ENCODE data around the gene USP43. TPM values are rescaled to one million over a fixed set of nuclear protein-coding genes. Genes with fewer than 3 reads are reported as not detected.

USP43 gene
- total and polyA plus RNA-seq, 8 donors: 2.9 to 6.2 (median 4.1) TPM

DNA sequence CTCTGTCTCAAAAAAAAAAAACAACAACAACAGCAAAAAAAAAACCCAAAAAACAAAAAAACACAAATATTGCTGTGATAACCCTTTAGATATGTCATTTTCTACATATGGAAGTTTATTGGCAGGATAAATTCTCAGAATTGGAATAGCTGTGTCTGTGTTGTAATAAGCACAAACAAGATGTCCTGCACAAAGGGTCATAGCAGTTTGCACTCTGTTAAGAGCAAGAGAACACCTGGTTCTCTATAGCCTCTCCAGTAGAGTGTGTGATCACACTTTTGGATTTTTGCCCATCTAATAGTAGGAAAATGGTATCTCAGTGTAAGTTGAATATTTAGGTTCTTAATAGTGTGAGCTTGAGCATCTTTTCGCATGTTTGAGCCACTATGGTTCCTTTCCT lies 60.4 kb downstream of the USP43 start:
- Histone ChIP-seq H3K4me1 (no peaks in the 10 kb centered on the region), H3K27me3 (no peaks in the 10 kb centered on the region), H3K9me3 (no peaks in the 10 kb centered on the region), H3K27ac (no peak overlapping the region), H3K4me3 (no peak overlapping the region), H3K36me3 (peaks cover 0 to 4% of the 10 kb centered on the region in 2 donors)
- TF ChIP-seq, protein P1, sequence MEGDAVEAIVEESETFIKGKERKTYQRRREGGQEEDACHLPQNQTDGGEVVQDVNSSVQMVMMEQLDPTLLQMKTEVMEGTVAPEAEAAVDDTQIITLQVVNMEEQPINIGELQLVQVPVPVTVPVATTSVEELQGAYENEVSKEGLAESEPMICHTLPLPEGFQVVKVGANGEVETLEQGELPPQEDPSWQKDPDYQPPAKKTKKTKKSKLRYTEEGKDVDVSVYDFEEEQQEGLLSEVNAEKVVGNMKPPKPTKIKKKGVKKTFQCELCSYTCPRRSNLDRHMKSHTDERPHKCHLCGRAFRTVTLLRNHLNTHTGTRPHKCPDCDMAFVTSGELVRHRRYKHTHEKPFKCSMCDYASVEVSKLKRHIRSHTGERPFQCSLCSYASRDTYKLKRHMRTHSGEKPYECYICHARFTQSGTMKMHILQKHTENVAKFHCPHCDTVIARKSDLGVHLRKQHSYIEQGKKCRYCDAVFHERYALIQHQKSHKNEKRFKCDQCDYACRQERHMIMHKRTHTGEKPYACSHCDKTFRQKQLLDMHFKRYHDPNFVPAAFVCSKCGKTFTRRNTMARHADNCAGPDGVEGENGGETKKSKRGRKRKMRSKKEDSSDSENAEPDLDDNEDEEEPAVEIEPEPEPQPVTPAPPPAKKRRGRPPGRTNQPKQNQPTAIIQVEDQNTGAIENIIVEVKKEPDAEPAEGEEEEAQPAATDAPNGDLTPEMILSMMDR (IDR thresholded peaks at IDR 0.05): no peak
- ATAC-seq (no peak), DNase-seq (no peak)
- intact Hi-C loops (cut with DNase I): no loop called here

DNA sequence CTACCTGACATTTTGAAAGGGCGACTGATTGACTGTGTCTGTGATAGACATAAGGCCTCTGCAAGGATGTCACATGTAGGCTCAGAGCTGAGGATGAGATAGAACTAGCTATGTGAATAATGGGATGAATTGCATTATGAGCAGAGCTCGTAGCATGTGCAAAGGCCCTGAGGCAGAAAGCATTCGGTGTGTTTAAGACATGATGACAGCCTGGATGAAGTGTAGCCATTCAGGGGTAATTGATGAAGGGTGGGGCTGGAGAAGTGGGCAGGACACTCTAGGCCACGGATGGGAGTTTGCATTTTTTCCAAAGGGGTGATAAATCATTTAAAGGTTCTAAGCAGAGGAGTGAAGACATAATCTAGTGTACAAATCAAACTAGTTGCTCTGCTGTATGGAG lies 62.6 kb downstream of the USP43 start:
- TF ChIP-seq, protein P1 (IDR thresholded peaks at IDR 0.05): no peak
- no peak overlapping the region for H3K27ac ChIP-seq
- no peaks in the 10 kb centered on the region for H3K36me3 ChIP-seq
- no peaks in the 10 kb centered on the region for H3K4me1 ChIP-seq
- no peaks in the 10 kb centered on the region for H3K9me3 ChIP-seq
- intact Hi-C loops (cut with DNase I): no loop called here
- DNase-seq (no peak), ATAC-seq (no peak)
- H3K4me3 ChIP-seq: no peak overlapping the region
- no peaks in the 10 kb centered on the region for H3K27me3 ChIP-seq

DNA sequence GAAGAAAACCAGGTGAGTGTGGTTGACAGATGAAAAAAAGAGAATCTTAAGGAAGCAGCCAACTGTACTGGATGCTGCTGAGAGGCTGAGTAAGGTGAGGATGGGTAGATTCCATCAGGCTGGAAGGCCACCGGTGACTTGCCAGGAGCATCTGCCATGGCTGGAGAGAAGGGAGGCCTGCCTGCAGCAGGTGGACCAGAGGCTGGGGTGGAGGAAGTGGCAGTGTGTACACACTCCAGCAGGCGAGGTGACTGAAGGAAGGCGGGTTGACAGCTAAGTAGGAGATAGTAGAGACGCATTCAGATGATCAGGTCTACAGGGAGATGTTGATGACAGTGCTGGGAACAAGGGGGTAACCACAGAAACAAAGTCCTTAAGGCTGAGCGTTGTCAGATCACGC lies 69.5 kb downstream of the USP43 start:
- no peak for ATAC-seq
- TF ChIP-seq, protein P1 (IDR thresholded peaks at IDR 0.05): no peak
- H3K27ac ChIP-seq: no peak overlapping the region
- intact Hi-C loops (cut with DNase I): no loop called here
- H3K4me1 ChIP-seq: no peaks in the 10 kb centered on the region
- DNase-seq: no peak
- no peaks in the 10 kb centered on the region for H3K27me3 ChIP-seq
- H3K36me3 ChIP-seq: no peaks in the 10 kb centered on the region
- no peak overlapping the region for H3K4me3 ChIP-seq
- no peaks in the 10 kb centered on the region for H3K9me3 ChIP-seq

DNA sequence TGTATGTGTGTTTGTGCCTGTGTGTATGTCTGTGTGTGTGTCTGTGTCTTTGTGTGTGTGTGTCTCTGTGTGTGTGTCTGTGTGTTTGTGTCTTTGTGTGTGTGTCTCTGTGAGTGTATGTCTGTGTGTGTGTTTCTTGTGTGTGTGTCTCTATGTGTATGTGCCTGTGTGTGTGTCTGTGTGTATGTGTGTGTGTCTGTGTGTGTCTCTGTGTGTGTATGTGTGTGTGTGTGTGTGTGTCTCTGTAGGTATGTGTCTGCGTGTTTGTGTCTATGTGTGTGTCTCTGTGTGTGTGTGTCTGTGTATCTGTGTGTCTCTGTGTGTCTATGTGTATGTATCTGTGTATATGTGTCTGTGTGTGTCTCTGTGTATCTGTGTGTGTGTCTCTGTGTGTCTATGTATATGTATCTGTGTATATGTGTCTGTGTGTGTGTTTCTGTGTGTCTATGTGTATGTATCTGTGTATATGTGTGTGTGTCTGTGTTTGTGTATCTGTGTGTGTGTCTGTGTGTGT lies 70.2 kb downstream of the USP43 start:
- Histone ChIP-seq H3K9me3 (no peaks in the 10 kb centered on the region), H3K27me3 (no peaks in the 10 kb centered on the region), H3K36me3 (no peaks in the 10 kb centered on the region), H3K4me3 (no peak overlapping the region), H3K4me1 (no peaks in the 10 kb centered on the region), H3K27ac (no peak overlapping the region)
- TF ChIP-seq, protein P1 (IDR thresholded peaks at IDR 0.05): no peak
- intact Hi-C loops (cut with DNase I): no loop called here
- DNase-seq (no peak), ATAC-seq (no peak)

DNA sequence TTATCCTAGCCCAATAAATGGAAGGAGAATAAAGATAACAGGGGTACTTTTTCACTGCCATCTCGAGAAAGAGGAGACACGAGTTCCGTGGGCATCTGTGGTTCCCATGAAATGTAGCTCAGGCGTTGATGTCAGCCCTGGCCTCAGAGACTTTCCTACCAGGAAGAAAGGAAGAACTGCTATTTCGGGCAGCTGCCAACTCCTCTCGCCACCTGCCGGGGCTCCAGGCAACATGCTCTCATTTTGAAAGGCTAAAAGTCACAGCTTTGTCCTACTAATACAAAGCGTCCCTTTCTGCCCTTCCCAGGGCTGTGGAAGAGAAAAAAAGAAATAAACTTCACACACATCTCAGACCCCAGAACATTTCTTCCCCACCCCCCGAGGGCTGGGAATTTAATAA lies 80.3 kb downstream of the USP43 start:
- DNase-seq (no peak), ATAC-seq (no peak)
- Histone ChIP-seq H3K9me3 (no peaks in the 10 kb centered on the region), H3K27me3 (no peaks in the 10 kb centered on the region), H3K27ac (no peak overlapping the region), H3K4me3 (no peak overlapping the region), H3K36me3 (no peaks in the 10 kb centered on the region), H3K4me1 (no peaks in the 10 kb centered on the region)
- intact Hi-C loops (cut with DNase I): no loop called here
- TF ChIP-seq, protein P1 (IDR thresholded peaks at IDR 0.05): no peak

Measured in left lung (tissue), 10 donors.